LNCAP (cell line): ENCODE data around the gene EAF1.

Source experiments
- TF ChIP-seq, protein P1 (sequence below): fragments of 450-650 bp; IDR thresholded peaks from 2 replicates; pipeline ENCODE4 v1.5.1; 2017; ENCODE audit warnings: mild to moderate bottlenecking

Gene EAF1

GRCh38 chr3:15488002-15488401 lies 60.6 kb downstream of the EAF1 start:
- TF ChIP-seq, protein P1, sequence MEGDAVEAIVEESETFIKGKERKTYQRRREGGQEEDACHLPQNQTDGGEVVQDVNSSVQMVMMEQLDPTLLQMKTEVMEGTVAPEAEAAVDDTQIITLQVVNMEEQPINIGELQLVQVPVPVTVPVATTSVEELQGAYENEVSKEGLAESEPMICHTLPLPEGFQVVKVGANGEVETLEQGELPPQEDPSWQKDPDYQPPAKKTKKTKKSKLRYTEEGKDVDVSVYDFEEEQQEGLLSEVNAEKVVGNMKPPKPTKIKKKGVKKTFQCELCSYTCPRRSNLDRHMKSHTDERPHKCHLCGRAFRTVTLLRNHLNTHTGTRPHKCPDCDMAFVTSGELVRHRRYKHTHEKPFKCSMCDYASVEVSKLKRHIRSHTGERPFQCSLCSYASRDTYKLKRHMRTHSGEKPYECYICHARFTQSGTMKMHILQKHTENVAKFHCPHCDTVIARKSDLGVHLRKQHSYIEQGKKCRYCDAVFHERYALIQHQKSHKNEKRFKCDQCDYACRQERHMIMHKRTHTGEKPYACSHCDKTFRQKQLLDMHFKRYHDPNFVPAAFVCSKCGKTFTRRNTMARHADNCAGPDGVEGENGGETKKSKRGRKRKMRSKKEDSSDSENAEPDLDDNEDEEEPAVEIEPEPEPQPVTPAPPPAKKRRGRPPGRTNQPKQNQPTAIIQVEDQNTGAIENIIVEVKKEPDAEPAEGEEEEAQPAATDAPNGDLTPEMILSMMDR, result no peak

- TF ChIP-seq, protein P1, result no peak
Observed at GRCh38 chr3:15490158-15490557, 62.8 kb downstream of the EAF1 start.

DNA sequence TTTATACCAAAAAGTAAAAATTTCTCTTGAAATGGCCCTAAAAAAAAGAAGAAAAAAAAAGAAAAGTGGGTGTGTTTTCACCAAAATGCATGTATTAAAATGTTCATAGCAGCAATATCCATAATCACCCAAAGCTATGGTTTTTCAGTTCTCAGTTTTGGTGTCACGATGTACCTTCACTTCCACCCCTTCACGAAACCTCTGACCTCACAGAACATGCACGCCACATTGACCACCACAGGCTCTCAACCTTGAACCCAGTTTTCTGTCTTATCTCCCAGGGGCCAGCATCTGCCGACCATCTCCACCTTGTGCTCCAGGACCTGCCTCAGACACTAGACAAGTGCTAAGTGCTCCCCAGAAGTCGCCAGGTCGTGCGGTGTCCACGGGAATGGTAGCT lies 63.7 kb downstream of the EAF1 start:
- TF ChIP-seq, protein P1, result no peak
